GM21717 (cell line): Measurements from ENCODE around the gene FGGY.

Experiments
- ATAC-seq: cut with Tn5 transposase; IDR thresholded peaks from one replicate; pipeline ENCODE4 v1.9.1; 2021; ENCODE audit warnings: mild to moderate bottlenecking, moderate library complexity; ENCODE audit not compliant: unreplicated experiment

FGGY gene

DNA sequence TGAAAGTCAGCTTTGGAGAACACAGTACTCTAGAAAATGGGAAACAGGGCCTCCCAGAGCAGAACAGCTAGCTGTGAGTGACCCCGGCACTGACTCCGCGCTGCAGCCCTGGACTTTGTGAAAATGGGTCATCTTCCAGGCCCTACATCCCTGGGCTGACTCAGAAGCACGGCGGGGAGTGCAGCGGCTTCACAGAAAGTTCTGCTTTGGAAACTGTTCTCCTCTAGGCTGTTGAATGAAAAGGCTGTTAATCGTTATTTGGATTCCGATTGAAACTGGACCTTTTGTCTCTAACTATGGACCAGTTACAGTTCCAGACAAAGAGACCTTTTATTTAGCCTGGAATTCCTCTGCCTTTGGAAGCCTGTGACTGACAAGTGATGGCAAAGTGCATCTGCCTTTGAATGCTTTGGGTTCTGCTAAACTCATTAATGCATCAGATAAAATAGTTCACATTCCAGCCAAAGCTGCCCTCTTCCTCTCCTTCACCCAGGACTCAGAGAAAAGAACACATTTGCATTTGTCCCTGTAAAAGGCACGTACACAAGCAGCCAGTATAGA is 372.9 kb downstream of the FGGY start:
- no peak for ATAC-seq

DNA sequence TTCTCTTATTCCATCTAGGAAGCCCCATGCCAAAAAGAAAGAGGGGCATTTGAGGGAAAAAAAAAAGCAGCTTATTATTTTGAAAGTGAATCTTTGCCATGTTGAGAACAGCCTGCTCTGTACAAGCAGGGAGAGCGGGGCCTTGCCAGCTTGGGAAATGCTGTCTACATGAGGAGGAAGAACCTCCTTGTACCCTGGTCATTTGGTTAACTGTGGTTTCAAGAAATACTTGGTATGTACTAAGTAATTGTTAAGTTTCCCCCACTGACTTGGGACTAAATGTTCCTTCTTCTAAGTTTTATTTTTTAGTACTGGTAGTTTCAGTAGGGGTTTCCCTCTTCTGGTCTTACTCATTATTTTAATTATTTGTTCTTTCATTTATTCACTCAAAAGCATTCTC is 373.8 kb downstream of the FGGY start:
- no peak for ATAC-seq

DNA sequence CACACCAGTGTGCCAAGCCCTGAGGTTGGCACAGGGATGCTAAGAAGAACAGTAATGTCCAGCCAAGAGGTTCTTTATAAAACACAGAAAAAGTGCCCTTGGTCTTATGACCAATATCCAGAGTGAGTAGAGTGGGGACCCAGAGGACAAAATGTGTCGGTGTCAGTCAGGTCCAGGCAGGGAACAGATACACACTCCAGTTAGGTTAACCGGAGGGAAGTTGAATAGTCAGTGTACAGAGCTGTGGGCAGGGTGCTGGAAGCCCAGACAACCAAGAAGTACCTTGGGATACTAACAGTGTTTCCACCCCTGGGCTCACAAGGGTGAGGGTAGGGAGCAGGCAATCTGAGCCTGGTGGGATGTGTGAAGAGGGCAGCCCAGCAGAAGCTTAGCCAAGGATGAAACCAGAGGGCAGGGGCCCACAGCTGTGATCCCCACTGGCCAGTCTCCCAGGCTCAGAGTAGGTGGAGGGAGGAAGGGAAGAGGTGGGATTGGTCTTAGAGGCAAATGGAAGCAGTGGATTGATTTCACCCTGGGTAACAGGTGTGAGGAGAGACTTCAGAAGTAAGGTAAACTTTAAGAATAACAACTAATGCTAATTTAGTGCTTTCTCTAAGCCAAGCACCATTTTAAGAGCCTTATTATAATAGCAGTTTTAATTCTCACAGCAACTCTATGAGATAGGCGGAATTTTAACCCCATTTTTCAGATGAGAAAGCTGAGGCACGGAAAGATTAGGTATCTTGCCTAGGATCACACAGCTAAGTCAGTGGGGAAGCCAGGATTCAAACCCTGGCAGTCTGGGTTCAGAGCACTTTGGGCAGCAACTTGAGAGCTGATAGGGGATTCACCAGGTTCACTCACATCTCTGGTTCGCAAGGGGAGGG is 374.4 kb downstream of the FGGY start:
- no peak for ATAC-seq

DNA sequence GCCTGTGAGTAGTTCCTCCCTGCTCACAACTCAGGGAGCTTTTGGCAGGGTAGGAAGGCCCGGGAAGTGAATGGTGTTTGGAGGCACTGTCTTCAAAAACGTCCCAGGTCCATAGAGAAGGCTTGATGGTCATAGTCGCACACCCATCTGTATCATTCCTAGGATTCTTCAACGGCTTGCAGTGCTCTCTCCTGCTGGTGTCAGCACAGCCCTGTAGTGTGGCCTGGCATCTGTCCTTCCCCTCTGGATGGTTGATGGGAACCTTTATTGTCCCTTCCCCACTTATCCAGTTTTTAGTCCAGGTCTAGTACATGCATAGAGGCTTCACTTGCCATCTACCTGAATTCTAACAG is 375.0 kb downstream of the FGGY start:
- ATAC-seq: no peak

DNA sequence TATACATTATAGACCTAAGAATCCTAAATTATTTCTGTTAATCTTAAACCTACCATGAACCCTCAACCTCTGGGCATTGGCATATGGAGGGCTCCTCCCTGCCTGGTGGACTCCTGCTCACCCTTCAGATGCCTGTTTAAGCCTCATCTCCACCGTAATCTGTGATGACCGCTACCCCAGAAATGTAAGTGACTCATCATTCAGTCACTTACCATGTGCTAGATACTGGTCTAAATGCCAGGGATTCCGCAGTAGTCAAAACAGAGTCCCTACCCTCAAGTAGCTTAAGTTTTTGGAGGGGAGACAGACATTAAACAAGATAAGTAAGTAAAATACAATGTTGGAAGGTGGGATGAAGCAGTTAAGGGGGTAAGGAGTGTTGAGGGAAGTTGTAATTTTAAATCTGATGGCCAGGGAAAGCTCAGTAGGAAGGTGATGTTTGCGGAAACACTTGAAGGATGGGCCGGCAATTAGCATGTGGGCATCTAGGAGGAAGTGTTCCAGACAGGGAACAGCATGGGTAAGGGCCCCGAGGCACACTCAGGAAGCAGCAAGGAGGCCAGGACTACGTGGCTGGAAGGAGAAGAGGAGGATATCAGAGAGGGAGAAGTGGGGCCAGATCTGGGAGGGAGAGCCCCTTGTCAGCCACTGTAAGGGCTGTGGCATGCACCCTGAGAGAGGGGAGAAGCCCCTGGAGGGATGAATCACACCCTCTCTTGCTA is 376.1 kb downstream of the FGGY start:
- no peak for ATAC-seq

GRCh38 chr1:59673573-59674450 is 376.9 kb downstream of the FGGY start:
- ATAC-seq: no peak

GRCh38 chr1:59674595-59674994 is 377.7 kb downstream of the FGGY start:
- ATAC-seq: no peak

DNA sequence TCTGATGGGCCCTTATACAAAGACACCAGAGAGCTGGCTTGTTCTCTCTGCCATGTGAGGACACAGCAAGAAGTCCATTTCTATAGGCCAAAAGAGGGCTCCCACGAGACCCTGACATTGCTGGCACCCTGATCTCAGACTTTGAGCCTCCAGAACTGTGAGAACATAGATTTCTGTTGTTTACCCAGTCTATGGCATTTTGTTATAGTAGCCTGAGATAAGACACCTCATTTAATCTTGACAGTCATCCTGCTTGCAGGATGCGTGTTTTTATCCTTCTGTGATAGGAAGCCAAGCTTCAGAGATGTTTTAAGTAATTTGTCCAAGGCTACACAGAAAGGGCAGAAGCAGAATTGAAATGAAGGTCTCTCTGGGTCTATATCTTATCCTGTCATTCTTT is 379.0 kb downstream of the FGGY start:
- ATAC-seq: no peak

- ATAC-seq: no peak
Observed at GRCh38 chr1:59678040-59678439, 381.1 kb downstream of the FGGY start.

- ATAC-seq: no peak
Observed at GRCh38 chr1:59678493-59679228, 381.8 kb downstream of the FGGY start.

- ATAC-seq: no peak
Observed at GRCh38 chr1:59680044-59680443, 383.1 kb downstream of the FGGY start.

- no peak for ATAC-seq
Observed at GRCh38 chr1:59682396-59683080, 385.6 kb downstream of the FGGY start.

- no peak for ATAC-seq
Observed at GRCh38 chr1:59683197-59683596, 386.3 kb downstream of the FGGY start.

DNA sequence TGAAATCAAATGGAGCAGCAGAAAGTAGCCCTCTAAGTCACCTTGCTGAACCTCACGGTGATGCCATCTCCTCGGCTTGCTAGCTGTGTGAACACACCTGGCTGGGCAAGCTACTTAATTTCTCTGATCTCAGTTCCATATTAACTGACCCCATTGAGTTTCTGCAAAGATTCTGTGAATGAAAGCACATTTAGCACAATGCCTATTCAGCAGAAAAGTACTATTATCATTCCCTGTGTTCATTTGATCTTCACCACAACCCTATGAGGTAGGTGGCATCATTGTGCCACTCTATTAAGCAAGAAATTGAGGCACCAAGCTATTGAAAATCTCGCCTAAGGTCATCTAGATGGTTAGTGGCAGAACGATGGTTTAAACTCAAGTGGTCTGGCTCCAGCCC is 387.8 kb downstream of the FGGY start:
- no peak for ATAC-seq

GRCh38 chr1:59685101-59685500 is 388.2 kb downstream of the FGGY start:
- ATAC-seq: no peak

- ATAC-seq: no peak
Observed at GRCh38 chr1:59685666-59686065, 388.8 kb downstream of the FGGY start.

DNA sequence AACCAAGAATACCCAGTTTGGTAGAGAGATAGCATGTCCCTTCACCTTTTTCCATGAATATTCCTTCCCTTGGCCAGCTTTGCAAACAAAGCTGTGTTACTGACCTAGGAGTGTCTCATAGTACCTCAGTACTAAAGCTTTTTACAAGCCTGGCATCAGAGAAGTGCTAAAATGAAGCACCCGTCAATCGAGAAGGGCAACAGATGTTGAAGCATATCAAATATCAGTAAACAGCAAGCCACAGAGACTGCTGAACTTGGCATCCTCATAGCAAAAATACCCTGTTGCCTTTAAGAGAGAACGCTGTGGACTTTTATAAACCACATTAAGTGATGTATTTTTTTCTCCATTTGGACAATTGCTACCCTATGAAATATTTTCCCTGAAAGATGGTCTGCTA is 389.3 kb downstream of the FGGY start:
- ATAC-seq: no peak

DNA sequence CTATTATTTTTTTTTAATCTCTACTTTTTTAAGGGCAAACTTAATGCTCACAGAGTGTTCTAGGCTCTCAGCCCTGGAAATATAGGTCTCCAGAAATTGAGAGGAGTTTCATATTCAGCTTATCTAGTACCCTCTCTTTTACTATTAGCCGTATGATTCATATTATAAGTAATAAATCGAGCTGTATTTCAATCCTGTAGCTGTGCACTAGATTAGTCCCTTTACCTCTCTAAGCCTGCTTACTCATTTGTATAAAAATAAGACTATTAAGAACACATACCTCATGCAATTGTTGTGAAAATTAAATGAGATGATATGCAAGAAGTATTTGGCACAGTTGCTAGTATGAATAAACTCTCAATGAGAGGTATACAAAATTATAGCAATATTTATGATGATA is 389.7 kb downstream of the FGGY start:
- no peak for ATAC-seq

GRCh38 chr1:59687081-59687480 is 390.2 kb downstream of the FGGY start:
- no peak for ATAC-seq

- no peak for ATAC-seq
Observed at GRCh38 chr1:59688976-59689375, 392.1 kb downstream of the FGGY start.
